ENCODE results near the gene NRG3.

Gene NRG3

DNA sequence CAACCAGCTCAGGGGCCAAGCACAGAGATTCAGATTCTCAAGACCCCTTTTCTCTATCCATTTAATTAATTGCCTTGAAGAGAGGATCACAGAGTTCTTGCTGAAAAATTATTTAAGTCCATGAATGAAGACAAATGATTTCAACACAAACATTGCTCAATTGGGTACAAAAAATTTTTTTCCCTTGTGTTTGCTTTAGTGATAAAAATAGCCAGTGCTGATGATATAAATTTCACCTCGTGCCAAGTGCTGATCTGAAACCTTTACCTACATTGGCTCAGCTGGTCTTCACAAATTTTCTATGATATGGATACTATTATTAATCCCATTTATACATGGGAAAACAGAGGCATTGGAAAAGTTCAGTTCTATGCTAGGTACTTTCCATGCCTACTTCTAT, 377.1 kb downstream of the NRG3 start:
- Histone ChIP-seq H3K4me3 (ENCODE audit: low read depth, low read length, poor library complexity, severe bottlenecking) (no peak overlapping the region), H3K9me2 (ENCODE audit: low read depth, low read length) (no peaks in the 10 kb centered on the region), H3F3A (ENCODE audit: insufficient read depth, low read length) (no peaks in the 10 kb centered on the region), H3K27ac (ENCODE audit: low read depth, low read length, poor library complexity, severe bottlenecking) (no peak overlapping the region), H3K27me3 (ENCODE audit: insufficient read depth, low read length) (no peaks in the 10 kb centered on the region), H3K36me3 (ENCODE audit: insufficient read depth, low read length) (no peaks in the 10 kb centered on the region), H3K4me2 (ENCODE audit: low read length) (no peak overlapping the region), H2AFZ (ENCODE audit: low read length) (no peak overlapping the region), H3K9me3 (ENCODE audit: low read length) (no peaks in the 10 kb centered on the region), H3K79me2 (ENCODE audit: insufficient read depth, low read length) (no peaks in the 10 kb centered on the region), H3K4me1 (ENCODE audit: insufficient read depth, low read length, severe bottlenecking) (peaks cover 12% of the 10 kb centered on the region), H4K20me1 (ENCODE audit: insufficient read depth, low read length) (no peaks in the 10 kb centered on the region), H3K9ac (ENCODE audit: low read length) (no peak overlapping the region)
- TF ChIP-seq, protein P1, sequence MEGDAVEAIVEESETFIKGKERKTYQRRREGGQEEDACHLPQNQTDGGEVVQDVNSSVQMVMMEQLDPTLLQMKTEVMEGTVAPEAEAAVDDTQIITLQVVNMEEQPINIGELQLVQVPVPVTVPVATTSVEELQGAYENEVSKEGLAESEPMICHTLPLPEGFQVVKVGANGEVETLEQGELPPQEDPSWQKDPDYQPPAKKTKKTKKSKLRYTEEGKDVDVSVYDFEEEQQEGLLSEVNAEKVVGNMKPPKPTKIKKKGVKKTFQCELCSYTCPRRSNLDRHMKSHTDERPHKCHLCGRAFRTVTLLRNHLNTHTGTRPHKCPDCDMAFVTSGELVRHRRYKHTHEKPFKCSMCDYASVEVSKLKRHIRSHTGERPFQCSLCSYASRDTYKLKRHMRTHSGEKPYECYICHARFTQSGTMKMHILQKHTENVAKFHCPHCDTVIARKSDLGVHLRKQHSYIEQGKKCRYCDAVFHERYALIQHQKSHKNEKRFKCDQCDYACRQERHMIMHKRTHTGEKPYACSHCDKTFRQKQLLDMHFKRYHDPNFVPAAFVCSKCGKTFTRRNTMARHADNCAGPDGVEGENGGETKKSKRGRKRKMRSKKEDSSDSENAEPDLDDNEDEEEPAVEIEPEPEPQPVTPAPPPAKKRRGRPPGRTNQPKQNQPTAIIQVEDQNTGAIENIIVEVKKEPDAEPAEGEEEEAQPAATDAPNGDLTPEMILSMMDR (IDR thresholded peaks at IDR 0.05; ENCODE audit: low read length) = no peak
- no peak for TF ChIP-seq EZH2 (IDR thresholded peaks at IDR 0.05; ENCODE audit: borderline replicate concordance, low read length)

DNA sequence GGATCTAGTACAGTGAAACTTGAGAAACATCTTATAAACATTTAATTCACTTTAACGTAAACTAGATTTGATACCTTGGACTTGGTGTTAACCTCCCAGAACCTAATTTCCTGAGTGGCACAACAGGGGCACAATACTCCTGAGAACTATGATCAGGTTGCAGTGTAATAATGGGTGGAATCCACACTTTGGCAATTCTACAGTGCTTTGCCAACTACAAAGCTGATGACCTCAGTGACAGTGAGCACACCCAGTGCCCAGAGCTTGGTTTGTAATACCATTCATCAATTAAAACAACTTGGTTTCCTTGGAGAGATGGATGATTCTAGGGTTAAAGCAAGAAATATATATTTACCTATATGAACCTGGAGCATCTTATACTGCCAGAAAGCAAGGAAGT, 379.2 kb downstream of the NRG3 start:
- Histone ChIP-seq H3K9ac (ENCODE audit: low read length) (no peak overlapping the region), H3K9me2 (ENCODE audit: low read depth, low read length) (no peaks in the 10 kb centered on the region), H3K9me3 (ENCODE audit: low read length) (no peaks in the 10 kb centered on the region), H3K4me2 (ENCODE audit: low read length) (no peak overlapping the region), H2AFZ (ENCODE audit: low read length) (no peak overlapping the region), H3K4me3 (ENCODE audit: low read depth, low read length, poor library complexity, severe bottlenecking) (no peak overlapping the region), H3F3A (ENCODE audit: insufficient read depth, low read length) (no peaks in the 10 kb centered on the region), H3K79me2 (ENCODE audit: insufficient read depth, low read length) (no peaks in the 10 kb centered on the region), H3K4me1 (ENCODE audit: insufficient read depth, low read length, severe bottlenecking) (peaks cover 12% of the 10 kb centered on the region), H3K36me3 (ENCODE audit: insufficient read depth, low read length) (no peaks in the 10 kb centered on the region), H4K20me1 (ENCODE audit: insufficient read depth, low read length) (no peaks in the 10 kb centered on the region), H3K27ac (ENCODE audit: low read depth, low read length, poor library complexity, severe bottlenecking) (no peak overlapping the region), H3K27me3 (ENCODE audit: insufficient read depth, low read length) (no peaks in the 10 kb centered on the region)
- TF ChIP-seq, protein P1 (IDR thresholded peaks at IDR 0.05; ENCODE audit: low read length) = no peak
- TF ChIP-seq EZH2 (IDR thresholded peaks at IDR 0.05; ENCODE audit: borderline replicate concordance, low read length) = no peak

DNA sequence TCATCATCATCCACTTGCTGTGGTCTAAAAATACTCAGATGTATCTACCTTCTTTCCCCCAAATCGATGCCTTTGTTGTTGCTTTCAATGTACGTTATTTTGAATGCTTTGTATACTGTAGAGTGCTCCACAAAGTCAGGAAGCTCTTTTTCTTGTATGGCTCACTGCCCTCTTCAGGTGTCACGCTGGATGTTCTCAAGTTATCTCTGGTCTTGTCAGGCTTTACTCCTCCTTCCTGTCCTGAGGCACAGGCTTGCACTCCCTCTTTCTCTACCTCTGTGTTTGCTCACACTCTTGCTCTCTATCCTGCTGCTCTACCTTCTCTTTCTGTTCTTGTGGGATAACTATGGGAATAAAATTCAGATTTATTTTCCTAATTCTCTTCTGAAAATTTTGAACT, 381.3 kb downstream of the NRG3 start:
- no peak overlapping the region for H2AFZ ChIP-seq (ENCODE audit: low read length)
- H3K4me1 ChIP-seq (ENCODE audit: insufficient read depth, low read length, severe bottlenecking) = peaks cover 12% of the 10 kb centered on the region
- H3K79me2 ChIP-seq (ENCODE audit: insufficient read depth, low read length) = no peaks in the 10 kb centered on the region
- no peaks in the 10 kb centered on the region for H3K9me3 ChIP-seq (ENCODE audit: low read length)
- no peaks in the 10 kb centered on the region for H3K9me2 ChIP-seq (ENCODE audit: low read depth, low read length)
- no peak overlapping the region for H3K9ac ChIP-seq (ENCODE audit: low read length)
- TF ChIP-seq EZH2 (IDR thresholded peaks at IDR 0.05; ENCODE audit: borderline replicate concordance, low read length) = no peak
- TF ChIP-seq, protein P1 (IDR thresholded peaks at IDR 0.05; ENCODE audit: low read length) = peak; percentile 25; the same call in 1 of the 2 replicates
- H3K4me3 ChIP-seq (ENCODE audit: low read depth, low read length, poor library complexity, severe bottlenecking) = no peak overlapping the region
- no peaks in the 10 kb centered on the region for H3F3A ChIP-seq (ENCODE audit: insufficient read depth, low read length)
- H3K36me3 ChIP-seq (ENCODE audit: insufficient read depth, low read length) = no peaks in the 10 kb centered on the region; the same call in 1 of the 2 replicates
- no peak overlapping the region for H3K27ac ChIP-seq (ENCODE audit: low read depth, low read length, poor library complexity, severe bottlenecking)
- no peaks in the 10 kb centered on the region for H3K27me3 ChIP-seq (ENCODE audit: insufficient read depth, low read length)
- no peak overlapping the region for H3K4me2 ChIP-seq (ENCODE audit: low read length)
- no peaks in the 10 kb centered on the region for H4K20me1 ChIP-seq (ENCODE audit: insufficient read depth, low read length)
